COLO668 (cell line): Measurements from ENCODE around the gene TMSB10.
"Not testable (repeated sequence)": the region's sequence is repeated elsewhere in the genome, so short reads cannot be mapped to it uniquely, and the experiment has no call there.

Experiments
- DNase-seq: peaks from one replicate; lab custom pipeline; 2025; ENCODE audit not compliant: unreplicated experiment; lab: John Stamatoyannopoulos, UW

TMSB10 gene

DNA sequence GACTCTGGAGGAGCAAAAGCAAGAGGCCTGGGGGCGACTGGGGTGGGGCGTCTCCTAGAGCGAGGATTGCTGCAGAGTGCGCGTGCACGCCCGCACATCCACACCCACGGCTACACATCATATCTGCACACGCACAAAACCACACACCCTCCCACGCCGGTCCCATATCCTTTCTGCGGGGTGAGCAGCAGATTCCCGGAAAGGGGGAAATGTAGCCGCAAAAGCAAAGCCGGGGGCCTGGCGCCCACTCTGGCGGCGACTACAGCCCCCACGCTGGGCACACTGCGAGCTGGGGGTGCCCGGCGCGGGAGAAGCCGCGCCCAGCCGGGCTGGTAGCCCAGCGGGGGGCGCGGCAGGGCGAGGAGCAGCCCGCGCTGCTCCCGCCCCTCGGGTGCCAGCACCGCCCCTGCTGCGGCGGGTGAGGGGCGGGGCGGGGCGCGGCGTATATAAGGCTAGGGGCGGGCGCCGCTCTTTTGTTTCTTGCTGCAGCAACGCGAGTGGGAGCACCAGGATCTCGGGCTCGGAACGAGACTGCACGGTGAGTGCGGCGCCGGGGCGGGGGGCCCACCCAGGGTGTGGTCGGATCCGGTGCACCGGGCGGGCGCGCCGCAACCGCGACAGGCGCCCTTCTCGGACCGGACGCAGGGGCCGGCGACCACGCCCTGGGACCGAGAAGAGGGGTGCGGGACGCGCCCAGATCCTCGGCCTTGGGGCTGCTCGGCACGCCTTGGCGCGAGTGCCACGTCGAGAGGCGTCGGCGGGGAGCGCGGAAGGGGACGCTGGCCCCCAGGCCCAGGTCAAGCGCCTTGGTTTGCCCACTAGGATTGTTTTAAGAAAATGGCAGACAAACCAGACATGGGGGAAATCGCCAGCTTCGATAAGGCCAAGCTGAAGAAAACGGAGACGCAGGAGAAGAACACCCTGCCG is at the start of gene TMSB10:
Gene TMSB10 (plus strand): TSS at position 476 of the 927 bp plus-strand sequence.
- peak; percentile 81 for DNase-seq

DNA sequence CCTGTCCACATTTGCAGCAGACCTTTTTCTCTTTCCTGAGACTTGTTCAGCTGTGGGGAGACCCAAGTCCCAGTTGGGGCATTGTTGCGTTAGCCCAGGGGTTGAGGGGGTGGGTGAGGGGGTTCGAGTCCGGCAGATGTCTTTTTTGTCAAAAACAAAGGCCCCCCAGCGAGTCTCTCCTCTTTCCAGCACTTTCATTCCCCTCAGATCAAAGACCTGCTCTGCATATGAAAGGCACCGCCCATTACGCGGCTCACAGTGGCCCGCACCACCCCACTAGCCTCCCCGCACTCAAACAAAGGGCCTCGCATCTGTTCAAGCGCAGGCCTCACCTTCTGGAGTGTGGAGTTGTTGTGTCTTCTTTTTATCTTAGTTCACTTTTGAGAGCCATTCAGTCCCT is 49.7 kb upstream of the TMSB10 start:
- DNase-seq, result no peak

DNA sequence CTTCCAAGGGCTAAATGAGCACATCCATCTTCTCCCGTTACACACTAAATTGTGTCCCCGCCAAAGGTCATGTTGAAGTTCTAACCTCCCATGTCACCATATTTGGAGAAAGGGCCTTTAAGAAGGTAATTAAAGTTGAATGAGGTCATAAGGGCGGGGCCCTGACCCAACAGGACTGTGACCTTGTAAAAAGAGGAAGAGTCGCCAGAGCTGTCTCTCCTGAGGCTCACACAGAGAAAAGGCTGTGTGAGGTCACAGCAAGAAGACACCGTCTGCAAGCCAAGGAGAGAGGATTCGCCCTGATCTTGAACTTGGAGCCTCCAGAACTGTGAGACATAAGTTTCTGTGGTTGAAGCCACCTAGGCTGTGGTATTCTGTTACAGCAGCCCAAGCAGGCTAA is 48.7 kb upstream of the TMSB10 start:
- DNase-seq, result no peak

DNA sequence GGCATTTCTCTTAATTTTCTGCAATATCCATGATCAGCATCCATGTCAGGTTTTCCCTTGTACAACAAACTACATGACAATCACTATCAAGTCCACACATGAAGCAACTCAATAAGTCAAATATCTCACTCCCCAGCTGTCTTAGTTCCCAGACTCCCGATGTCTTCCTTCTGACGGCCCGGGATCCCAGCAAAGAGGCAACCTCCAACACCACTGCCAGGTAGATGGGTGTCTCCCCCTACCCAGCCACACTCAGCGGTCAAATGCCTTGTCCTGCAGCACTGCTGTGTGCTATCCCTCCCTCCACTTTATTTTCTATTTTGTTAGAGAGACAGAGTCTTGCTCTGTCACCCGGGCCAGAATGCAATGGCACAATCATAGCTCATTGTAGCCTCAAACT is 47.9 kb upstream of the TMSB10 start:
- no peak for DNase-seq

DNA sequence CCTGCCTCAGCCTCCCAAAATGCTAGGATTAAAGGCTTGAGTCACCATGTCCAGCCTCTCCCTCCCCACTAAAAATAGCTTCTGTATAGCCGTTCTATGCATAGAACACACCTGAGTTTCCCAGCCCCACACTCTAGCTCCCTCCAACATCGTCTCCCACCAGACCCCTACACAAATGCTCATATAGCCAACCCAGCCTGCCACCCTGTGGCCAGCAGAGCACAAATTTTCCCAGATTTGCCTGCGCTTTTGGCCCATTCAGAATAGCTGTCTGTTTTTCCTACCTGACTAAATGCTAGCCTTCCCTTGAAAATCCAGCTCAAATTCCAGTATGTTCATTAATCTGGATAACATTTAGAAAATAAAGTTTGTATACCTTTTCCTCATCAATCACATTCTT is 47.3 kb upstream of the TMSB10 start:
- DNase-seq, result no peak

DNA sequence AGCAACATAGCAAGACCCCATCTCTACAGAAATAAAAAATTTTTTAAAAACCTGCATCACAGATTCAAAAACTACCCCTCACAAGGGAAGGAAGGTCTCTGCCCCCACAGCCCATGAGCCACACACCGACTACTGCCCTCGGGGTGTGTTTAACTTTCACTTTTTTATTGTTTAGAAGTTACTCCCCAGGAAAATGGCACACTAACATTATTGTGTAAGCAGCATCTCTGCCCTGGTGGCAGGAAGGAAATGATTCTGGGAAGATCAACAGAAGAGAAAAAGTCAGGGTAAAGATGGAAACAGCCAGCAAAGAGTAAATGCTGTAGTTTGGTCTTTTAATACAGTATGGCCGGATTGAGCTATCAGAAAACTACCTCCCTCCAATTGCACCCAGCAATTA is 46.5 kb upstream of the TMSB10 start:
- DNase-seq, result no peak

DNA sequence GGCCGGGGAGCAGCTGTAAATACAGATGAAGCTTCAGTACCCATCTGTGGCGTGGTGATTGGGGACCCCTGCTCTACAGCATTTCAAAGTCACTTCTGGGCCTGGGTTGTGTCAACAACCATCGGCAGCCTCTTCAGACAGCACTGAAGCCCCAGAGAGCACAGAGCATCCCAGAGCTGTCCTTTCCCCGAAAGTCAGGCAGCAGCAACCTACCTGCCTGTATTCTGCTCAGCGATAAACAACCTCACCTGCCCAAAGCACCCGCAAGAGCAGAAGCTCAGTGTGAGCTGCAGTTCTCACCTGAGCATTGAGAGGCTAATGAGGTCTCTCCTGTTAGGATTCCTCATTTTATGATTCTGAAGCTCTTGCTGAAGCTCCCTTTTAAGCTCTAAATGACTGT is 43.9 kb upstream of the TMSB10 start:
- DNase-seq, result no peak

DNA sequence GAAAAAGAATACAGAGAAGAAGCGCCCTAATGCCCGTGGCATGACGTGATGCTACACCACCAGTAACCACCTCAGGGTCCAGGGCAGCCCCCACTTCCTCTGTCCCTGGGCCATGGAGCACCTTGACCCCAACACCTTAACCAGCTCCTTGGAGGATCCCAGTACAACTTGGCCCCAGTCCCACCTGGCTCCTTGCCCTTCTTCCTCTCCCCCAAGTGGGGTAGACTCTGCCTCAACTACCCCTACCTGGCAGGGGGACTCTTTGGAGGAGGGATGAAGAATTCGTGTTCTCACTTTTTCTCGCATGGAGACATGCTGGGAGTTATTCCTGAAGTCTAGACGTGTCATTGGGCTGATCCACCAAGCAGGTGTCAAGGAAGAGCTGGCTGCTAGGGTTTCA is 43.5 kb upstream of the TMSB10 start:
- DNase-seq, result no peak

DNA sequence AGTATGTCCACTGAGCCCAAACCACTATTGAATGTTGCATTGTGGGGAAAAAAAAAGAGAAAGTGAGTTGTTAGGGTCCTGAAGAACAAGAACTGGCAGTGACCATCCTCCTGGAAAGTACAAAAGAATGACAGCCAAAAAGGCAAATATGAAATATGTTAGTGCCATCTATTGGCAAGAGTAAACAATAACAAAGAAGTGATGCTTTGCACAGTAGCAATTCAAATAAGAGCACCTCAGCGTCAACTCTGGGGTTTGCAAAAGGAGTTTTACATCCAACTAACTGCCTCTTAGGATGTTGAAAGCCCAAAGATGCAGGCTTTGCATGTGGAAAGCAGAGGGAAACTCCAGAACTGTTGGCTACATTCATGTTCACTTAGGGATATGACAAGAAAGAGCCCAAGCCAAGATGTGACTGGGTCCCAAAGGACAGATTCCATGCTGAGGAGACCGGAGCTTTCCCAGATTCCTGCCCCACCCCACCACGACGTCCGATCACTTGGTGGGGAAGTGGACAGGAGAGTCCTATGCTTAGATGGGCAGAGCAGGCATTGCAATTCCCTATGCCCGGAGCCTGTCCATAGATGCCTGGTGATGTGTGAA is 40.2 kb upstream of the TMSB10 start:
- DNase-seq, result no peak

DNA sequence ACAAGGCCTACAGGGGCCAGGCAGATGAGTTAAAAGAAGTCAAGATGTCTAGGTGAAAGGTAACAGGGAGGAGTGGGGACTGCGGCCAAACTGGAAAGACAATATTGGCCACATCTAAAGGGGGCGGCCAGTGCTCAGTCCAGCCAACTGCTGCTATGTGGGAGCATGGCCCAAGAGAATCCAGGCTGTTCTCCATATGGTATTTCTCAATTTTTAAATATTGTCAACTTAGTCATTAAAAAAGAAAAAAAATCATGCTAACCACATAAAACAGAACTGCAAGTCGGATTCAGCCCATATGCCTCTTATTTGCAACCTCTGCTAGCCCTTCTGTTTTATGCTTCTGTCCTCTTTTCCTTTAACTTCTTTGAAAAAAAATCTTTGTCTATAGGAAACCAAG is 39.3 kb upstream of the TMSB10 start:
- no peak for DNase-seq

DNA sequence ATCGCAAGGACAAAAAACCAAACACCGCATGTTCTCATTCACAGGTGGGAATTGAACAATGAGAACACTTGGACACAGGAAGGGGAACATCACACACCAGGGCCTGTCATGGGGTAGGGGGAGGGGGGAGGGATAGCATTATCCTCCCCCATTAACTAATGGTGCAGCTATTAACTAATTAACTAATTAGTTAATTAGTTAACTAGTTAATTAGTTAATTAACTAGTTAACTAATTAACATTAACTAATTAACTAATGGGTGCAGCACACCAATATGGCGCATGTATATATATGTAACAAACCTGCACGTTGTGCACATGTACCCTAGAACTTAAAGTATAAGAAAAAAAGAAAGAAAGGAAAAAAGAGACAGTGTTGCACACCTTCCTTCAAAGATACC is 37.1 kb upstream of the TMSB10 start:
- not testable (repeated sequence) for DNase-seq

DNA sequence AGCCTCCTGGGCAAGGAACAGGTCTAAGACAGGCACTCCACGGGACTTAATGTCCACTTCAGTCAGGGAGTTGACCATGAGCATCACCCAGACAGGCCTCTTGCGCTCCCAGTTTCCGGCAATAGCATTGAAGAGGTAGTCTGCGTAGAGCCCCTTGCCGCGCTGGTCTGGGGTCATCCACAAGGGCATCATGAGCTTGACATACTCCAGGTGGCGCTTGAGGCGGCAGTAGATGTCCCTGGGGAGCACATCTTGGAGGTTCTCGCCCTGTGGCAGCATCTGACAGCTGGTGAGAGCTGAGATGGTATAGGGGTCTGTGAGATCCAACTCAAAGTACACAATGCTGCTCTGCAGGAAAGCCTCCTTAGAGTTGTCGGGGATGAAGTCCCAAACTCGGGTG is 35.1 kb upstream of the TMSB10 start:
- DNase-seq, result no peak

DNA sequence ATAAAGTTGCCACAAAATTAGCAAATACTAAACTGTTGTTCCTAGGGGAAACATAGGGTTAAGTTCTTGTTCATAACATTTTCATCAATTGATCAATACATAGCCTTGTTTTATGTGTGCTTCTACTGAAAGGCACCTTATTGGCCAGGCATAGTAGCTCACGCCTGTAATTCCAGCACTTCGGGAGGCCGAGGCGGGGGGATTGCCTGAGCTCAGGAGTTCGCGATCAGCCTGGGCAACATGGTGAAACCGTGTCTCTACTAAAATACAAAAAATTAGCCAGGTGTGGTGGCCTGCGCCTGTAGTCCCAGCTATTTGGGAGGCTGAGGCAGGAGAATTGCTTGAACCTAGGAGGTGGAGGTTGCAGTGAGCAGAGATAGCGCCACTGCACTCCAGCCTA is 32.8 kb upstream of the TMSB10 start:
- not testable (repeated sequence) for DNase-seq

DNA sequence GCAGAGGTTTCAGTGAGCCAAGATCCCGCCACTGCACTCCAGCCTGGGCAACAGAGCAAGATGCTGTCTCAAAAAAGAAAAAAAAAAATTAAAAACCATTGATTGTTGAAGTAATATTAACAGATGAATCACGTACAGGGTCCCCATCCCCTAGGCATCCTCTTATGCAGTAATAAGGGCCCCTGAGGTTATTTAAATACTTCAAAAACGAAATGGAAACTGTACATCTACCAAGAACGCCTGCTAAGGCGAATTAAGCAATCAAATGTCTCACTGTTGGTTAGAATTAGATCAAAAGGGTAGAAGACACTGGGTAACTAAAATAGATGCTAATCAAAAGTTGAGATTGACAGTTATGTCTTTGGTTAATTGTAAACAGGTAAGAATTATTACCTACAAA is 32.1 kb upstream of the TMSB10 start:
- DNase-seq, result no peak

DNA sequence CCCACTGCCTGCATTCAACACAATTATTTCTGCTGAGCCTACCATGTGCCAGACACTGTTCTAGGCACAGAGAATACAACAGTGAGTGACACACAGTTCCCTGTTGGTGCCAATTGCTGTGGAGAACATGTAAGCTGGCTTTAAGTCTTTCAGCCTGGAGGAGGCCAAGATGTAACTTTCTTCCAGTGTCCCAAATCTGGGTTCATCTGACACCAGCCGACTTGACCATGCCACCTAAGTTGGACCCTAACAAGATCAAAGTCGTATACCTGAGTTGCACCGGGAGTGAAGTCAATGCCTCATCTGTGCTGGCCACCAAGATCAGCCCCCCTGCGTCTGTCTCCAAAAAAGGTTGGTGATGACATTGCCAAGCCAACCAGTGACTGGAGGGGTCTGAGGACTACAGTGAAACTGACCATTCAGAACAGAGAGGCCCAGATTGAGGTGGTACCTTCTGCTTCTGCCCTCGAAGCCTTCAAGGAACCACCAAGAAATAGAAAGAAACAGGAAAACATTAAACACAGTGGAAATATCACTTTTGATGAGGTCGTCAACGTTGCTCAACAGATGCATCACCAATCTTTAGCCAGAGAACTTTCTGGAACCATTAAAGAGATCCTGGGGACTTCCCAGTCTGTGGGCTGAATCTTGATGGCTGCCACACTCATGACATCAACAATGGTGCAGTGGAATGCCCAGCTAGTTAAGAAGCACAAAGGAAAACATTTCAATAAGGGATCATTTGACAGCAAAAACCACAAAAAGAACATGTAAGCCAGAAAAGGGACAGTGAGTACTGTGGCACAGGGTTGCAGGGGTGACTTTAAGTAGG is 30.9 kb upstream of the TMSB10 start:
- DNase-seq, result no peak

DNA sequence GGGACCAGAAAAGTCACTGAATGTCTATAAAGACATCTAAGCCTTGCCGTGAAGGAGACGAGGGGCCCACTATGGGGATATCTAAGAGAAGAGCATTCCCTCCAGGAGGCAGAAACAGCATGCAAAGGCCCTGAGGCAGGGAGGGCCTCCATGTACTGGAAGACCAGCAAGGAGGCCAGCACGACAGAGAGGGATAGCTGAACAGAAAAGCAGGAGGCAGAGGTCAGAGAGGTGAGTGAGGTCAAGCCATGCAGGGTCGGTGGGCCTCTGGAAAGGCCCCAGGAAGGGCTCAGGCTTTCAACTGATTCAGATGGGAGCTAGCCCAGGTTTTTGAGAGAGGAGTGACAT is 30.3 kb upstream of the TMSB10 start:
- DNase-seq, result no peak

DNA sequence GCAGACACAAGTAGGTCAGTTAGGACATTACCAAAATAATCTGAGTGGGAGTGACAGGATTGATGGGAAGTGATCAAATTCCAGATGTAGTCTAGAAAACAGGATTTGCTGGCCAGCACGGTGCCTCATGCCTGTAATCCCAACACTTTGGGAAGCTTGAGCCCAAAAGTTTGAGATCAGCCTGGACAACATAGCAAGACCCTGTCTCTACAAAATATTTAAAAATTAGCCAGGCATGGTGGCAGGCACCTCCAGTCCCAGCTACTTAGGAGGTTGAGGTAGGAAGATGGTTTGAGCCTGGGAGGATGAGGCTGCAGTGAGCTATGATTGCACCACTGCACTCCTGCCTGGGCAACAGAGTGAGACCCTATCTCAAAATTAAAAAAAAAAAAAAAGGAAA is 29.8 kb upstream of the TMSB10 start:
- not testable (repeated sequence) for DNase-seq

DNA sequence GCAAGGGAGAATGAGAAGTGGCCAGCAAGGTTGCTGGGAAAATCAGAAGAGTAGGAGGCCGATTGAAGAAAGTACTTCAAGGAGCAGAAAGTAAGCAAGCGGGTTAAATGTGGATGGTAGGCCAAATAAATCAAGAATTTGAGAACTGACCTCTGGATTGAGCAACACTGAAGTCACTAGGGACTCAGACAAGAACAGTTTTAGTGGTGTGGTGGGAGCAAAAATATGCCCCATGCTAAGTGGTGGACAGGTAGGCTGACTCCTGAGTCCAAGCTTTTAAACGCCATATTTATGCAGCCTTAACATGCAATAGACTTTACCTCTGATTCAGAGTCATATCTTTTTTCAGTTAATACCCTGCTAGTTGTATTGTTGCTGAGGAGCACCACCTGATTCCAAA is 29.1 kb upstream of the TMSB10 start:
- no peak for DNase-seq

DNA sequence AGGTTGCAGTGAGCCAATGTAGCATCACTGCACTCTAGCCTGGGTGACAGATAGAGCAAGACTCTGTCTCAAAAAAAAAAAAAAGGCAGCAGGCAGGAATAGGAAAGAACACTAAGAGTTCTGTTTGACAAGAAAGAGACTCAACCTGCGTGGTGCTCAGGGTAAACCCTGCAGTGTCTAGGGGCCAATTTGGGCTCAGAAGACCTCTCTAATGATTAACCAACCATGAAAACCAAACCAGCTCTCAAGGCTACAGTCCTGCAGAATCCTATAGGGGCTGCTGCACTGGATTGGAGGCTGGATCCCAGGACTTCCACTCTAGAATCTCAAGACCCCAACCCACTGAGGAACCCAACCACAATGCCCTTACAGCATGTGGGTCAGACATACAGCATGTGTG is 27.0 kb upstream of the TMSB10 start:
- DNase-seq, result no peak

DNA sequence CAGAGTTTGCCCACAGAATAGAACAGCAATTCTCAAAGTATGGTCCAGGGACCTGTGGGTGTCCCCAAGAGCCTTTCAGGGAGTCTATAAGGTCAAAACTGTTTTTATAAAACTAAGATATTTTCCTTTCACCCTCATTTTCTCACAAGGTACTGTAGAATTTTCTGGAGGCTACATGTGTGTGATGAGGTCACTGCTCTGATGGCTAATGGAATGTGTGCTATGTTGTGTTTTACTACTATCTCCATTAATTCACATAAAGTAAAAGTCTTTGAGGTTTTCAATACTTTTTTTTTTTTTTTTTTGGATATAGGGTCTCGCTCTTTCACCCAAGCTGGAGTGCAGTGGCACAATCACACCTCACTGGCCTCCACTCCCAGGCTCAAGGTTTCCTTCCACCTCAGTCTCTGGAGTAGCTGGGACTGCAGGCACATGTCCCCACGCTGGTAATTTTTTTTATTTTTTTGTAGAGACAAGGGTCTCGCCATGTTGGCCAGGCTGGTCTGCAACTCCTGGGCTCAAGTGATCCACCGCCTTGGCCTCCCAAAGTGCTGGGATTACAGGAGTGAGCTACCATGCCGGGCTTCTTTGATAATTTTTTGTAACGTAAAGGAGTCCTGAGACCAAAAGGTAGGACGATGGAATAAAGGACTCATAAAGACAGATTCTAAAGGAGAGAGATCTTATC is 26.4 kb upstream of the TMSB10 start:
- no peak for DNase-seq
